ENCODE measurements around the gene CEACAM5.

Gene CEACAM5

GRCh38 chr19:41688098-41688497, 20.3 kb upstream of the CEACAM5 start, which contains the start of gene CEACAM7:
Gene CEACAM7 (minus strand): TSS chr19:41688270. CDS start chr19:41688165, 105 bp downstream.
- no peak for TF ChIP-seq CTCF (conservative IDR thresholded peaks at IDR 0.05; ENCODE audit: low read depth, low read length)
- no peak for DNase-seq (ENCODE audit: low read depth)
- H3K4me3 ChIP-seq (ENCODE audit: low read depth, low read length), result no peak within 1 kb of the TSS

GRCh38 chr19:41688687-41689086, 19.7 kb upstream of the CEACAM5 start:
- H3K4me3 ChIP-seq (ENCODE audit: low read depth, low read length), result no peak overlapping the region
- no peak for TF ChIP-seq CTCF (conservative IDR thresholded peaks at IDR 0.05; ENCODE audit: low read depth, low read length)
- no peak for DNase-seq (ENCODE audit: low read depth)

GRCh38 chr19:41689993-41690800, 18.2 kb upstream of the CEACAM5 start:
- DNase-seq (ENCODE audit: low read depth), result no peak
- TF ChIP-seq CTCF (conservative IDR thresholded peaks at IDR 0.05; ENCODE audit: low read depth, low read length), result no peak
- H3K4me3 ChIP-seq (ENCODE audit: low read depth, low read length), result no peak overlapping the region

GRCh38 chr19:41690801-41691065, 17.7 kb upstream of the CEACAM5 start:
- no peak for DNase-seq (ENCODE audit: low read depth)
- TF ChIP-seq CTCF (conservative IDR thresholded peaks at IDR 0.05; ENCODE audit: low read depth, low read length), result no peak
- H3K4me3 ChIP-seq (ENCODE audit: low read depth, low read length), result no peak overlapping the region

- peak; percentile 66 for TF ChIP-seq CTCF (conservative IDR thresholded peaks at IDR 0.05; ENCODE audit: low read depth, low read length)
- H3K4me3 ChIP-seq (ENCODE audit: low read depth, low read length), result no peak overlapping the region
- DNase-seq (ENCODE audit: low read depth), result peak; percentile 15
Observed at GRCh38 chr19:41691268-41691970, 17.0 kb upstream of the CEACAM5 start.

- DNase-seq (ENCODE audit: low read depth), result no peak
- no peak overlapping the region for H3K4me3 ChIP-seq (ENCODE audit: low read depth, low read length)
- no peak for TF ChIP-seq CTCF (conservative IDR thresholded peaks at IDR 0.05; ENCODE audit: low read depth, low read length)
Observed at GRCh38 chr19:41694196-41694595, 14.2 kb upstream of the CEACAM5 start.

Data from choroid plexus epithelial cell (primary cell).